ENCODE data around the gene MAD1L1.

Gene MAD1L1

GRCh38 chr7:2152646-2153045 is 80.1 kb downstream of the MAD1L1 start:
- DNase-seq: peak; percentile 15

- DNase-seq: no peak
Observed at GRCh38 chr7:2151801-2152612, 80.7 kb downstream of the MAD1L1 start.

GRCh38 chr7:2151237-2151636 is 81.5 kb downstream of the MAD1L1 start:
- no peak for DNase-seq

- no peak for DNase-seq
Observed at GRCh38 chr7:2150445-2150815, 82.3 kb downstream of the MAD1L1 start.

DNA sequence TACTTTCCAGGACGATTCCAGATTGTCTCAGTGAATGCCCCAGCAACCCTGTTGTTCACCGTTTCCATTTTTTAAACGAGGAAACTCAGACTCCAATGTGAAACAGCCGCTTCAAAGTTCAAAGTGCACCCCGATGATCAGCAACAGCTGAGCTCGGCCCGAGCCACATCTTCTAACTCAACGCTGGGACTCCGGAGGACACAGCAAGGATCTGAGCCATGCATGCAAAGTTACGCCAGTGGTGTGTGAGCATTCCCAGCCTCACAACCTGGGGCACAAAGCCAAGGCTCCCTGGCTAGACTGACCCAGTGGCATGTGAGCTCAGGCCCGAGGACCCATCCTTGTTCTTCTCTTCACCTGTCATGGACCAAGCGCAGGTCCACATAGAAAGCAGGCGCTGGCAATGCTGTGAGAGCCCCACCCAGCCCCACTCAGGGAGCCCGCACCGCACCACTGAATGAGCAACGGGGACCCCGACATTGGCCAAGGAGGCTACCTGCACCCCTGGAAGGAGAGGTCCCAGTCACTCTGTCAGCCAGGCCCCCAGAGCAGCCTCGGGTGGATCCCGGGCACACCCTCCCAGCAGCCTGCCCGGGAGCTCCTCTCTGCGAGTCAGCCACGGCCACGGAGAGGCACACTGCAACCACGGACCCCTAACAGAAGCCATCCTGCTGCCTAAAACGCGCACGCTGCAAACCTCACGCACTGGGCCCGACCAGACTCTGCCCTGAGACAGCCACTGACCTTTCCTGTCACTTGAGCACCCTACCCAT is 82.9 kb downstream of the MAD1L1 start:
- DNase-seq: no peak

DNA sequence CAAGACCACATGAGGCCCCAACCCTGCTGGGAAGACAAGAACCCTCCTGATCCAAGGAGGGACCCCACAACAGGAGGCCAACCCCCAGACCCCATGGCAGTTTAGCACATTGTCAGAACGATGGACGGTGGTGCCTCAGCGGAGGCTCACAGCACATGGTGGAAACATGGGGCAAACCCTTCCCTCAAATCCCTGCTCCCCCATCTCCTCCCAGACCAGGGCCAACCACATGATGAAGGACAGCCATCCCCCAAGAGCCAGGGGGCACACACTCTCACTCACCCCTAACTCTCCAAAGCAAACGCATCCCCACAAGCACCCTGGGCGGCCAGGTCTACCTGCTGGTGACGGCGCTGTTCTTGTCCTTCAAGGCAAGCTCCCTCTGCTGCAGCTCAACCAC is 83.9 kb downstream of the MAD1L1 start:
- DNase-seq: no peak

DNA sequence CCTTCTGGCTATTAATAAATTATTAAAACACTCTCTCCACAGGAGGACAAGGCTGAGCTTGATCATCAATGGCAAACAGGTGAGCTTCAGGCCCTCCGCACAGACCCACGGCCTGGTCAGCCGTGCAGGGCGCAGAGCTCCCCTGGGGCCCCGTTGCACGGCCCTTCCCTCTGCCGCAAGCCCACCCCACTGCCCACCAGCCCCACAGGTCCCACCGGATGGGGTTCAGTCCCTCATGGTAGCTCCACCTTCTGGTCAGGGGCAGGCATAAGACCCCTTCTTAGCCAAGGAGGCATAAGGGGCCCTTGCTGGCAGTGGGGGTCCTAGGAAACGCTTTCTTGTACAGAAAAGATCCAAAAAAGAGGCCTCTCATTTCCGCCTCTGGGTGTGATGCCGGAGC is 84.6 kb downstream of the MAD1L1 start:
- DNase-seq: no peak

DNA sequence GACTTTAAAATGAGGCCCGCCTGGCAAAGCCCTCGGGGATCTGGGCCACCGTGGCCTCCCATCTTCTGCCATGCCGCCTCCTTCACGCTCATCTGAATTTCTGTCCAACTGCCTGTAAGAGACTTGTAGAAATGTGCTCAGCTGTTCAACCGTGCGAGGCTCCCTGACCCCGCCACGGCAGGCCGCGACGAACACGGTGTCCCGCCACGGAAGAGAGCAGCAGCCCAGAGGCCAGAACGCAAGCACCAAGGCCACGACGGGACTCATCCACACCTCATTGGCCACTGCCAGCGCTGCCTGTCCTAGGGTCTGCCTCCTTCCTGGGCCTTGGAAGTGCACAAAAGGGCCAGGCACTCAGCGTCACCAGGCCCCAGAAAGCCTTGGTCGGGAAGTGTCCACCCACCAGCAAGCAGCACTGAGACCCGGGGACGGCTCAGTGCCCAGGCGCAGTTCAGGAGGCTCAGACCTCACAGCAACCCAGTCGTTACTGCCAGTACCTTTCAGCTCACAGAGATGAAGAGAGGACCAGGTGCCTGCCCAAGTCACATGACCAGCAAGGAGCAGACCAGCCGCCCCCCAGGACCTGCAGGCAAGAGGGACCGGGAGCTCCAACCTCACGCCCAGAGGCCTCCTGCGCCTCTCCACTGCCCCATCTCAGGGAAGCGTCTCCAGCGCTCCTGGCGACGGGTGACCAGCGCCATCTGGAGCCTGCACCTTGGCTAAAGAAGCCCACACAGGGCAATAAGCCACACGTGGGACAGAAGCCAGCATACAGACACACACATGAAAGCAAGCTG is 85.9 kb downstream of the MAD1L1 start:
- DNase-seq: no peak

- no peak for DNase-seq
Observed at GRCh38 chr7:2145835-2146580, 86.7 kb downstream of the MAD1L1 start.

- DNase-seq: no peak
Observed at GRCh38 chr7:2144926-2145325, 87.8 kb downstream of the MAD1L1 start.

DNA sequence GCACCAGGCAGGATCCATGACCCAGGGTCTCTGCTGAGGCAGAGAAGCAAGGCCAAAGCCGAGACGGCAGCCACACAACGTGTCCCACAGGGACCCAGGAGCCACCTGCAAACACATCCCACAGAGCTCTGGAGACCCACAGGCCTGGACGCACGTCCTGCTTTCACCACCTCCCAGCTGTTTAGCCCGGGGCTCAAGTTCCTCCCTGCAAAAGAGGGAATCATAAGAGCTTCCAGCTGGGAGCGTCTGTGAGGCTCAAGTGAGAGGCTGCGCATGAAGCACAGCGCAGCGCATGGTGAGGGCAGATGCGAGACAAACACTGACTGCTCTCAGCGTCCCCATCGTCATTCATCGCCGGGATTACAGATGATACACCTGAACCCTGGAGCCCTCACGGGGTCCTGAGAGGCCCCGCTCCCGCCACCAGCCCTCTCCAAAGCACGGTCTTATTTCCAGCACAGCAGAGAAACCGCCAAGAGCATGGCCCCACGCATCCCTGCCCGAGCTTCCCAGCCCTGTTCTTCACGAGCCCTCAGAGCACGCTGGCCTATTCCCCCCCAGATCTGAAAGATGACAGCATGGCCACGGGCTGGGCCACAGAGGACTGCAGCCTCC is 88.7 kb downstream of the MAD1L1 start:
- no peak for DNase-seq

DNA sequence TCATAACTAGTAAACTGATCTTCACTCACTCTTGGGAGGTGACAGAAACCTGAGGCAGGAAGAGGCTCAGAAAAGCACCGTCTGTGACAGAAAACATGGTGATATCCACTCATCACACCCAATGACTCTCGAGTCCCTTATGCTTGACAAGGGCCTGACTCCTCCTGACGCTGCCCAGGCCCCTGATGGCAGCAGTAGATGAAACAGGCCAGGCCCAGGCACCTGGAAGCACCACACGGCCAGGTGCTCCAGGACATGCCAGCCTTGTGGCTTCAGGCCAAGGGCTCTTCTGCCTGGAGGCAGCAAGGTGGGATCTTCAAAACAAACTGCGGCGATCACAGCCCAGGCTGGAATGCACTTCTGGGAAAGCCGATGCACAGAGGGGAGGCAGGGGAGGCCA is 89.3 kb downstream of the MAD1L1 start:
- DNase-seq: no peak

- DNase-seq: no peak
Observed at GRCh38 chr7:2142386-2142785, 90.4 kb downstream of the MAD1L1 start.

- no peak for DNase-seq
Observed at GRCh38 chr7:2141651-2142050, 91.1 kb downstream of the MAD1L1 start.

GRCh38 chr7:2141021-2141410 is 91.7 kb downstream of the MAD1L1 start:
- DNase-seq: no peak

DNA sequence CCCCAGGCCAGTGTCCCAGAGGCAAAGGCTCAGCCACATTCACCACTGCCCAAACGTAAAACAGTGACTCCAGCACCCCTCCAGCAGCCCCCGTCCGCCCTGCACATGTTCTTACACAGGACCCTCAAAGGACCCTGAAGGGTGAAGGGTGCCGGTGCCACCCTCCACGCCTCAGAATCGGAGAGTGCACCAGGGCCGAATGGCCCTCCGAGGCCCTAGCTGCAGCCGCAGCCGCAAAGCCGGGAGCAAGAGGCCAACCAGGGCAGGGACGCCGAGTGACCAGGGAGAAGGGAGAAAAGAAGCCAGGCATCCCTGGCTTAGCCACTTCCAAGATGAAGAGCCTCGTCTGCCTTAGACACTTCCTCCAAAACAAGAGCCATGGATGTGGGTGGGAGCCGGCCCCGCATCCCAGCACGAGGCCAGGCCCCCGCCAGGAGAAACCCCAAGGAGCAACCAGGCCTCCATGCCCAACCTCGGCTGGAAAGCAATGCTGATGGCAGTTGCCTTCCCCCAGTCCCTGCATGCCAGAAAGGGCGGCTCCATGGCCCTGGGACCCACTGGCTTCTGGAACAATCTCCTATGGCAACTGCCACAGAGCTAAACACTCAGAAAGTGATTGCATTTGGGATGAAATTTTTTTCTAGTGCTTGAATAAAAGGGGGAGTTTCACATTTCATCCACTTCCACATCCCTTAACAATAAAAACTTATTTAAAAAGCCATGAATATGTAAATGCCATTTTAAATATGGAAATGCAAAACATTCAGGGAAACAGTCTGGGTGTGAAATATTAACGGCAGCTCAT is 92.3 kb downstream of the MAD1L1 start:
- no peak for DNase-seq

GRCh38 chr7:2139004-2139699 is 93.6 kb downstream of the MAD1L1 start:
- no peak for DNase-seq

DNA sequence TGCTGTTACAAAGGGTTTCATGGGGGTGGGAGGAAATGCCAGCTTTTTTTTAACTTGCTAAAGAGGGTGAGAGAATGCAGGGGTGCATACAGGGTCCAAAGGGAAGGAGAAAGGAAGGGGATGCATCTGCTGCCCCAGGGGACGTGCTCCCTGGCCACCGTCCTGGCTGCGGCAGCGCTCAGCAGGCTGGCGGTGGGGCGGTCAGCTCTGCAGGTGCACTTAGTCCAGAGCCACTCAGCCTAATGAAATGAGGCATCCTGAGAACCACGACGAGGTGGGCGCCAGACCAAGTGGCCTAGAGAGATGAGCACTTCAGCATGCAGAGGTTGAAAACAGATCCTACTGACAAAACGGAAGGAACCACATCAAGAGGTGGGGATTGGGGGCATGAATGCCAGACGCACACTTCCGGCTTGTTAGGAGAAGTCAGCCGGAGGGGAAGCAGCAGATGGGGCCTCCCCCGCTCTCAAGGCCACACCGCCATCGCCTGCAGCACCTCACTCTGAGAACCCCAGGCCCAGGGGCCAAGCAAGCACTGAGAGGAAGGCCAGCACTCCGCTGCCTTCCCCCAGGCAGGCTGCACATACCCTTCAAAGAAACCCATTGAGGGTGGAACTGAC is 94.5 kb downstream of the MAD1L1 start:
- no peak for DNase-seq

GRCh38 chr7:2134740-2135139 is 98.0 kb downstream of the MAD1L1 start:
- DNase-seq: no peak

DNA sequence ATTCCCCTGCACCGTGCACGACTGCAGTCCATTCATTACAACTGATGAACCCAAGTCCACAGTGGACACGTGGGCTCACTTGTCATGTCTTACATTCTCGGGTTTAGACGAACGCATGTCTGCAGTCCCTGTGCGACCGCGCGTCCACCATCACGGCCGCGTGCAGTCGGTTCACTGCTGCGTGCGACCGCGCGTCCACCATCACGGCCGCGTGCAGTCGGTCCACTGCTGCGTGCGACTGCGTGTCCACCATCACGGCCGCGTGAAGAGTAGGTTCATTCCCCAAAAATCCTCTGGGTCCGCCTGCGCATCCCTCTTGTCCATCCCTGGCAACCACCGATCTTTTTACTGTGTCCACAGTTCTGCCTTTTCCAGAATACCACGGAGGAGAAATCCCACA is 100.5 kb downstream of the MAD1L1 start:
- no peak for DNase-seq

Data from left hindlimb (tissue), 1 donor.